H7 (cell line): ENCODE results near the gene OR13C3. TPM values are rescaled to one million over a fixed set of nuclear protein-coding genes. Genes with fewer than 3 reads are reported as not detected.
"Not testable (repeated sequence)": the region's sequence is repeated elsewhere in the genome, so short reads cannot be mapped to it uniquely, and the experiment has no call there.

Source experiments
- DNase-seq: peaks from one replicate; pipeline ENCODE4 v3.0.0; 2012
- H3K27me3 ChIP-seq: 2 replicates; pipeline ENCODE4 v1.6.0; 2011; ENCODE audit warnings: mild to moderate bottlenecking, low read length; ENCODE audit not compliant: control insufficient read depth, insufficient read depth
- H3K36me3 ChIP-seq: replicated peaks from 2 replicates; pipeline ENCODE4 v1.5.1; 2011; ENCODE audit warnings: low read length; ENCODE audit not compliant: control insufficient read depth, insufficient read depth
- H3K4me3 ChIP-seq: 2 replicates; pipeline ENCODE4 v1.5.1; 2011; ENCODE audit warnings: low read depth, mild to moderate bottlenecking, control low read depth, low read length, moderate library complexity; ENCODE audit not compliant: insufficient read depth
- total RNA-seq: library from RNA; depleted of rRNA; stranded (reverse); fragments of >200 nt; shearing (Covaris generic); gene quantifications from 2 replicates; pipeline ENCODE4 v1.2.3, GENCODE V29; 2014; rRNA removed

Gene OR13C3
- total RNA-seq: not detected in 2 replicates

DNA sequence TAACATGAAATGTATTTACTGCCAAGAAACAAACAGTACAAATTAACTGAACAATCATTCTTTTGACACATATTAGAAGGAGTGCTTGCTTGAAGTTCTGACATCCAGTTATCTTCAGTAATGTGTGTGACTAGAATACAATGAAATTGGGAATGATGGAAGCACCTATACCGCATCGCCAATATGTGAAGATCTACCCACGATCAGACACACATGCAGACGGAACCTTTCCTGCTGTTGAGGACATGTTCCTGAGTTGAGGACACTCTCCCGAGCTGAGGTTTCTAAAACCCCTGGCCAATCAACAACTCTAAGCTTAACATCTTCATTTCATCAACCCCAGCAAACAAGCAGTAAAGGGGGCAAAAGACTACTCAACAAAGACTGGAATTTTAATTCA, at the start of gene OR13C3:
TSS of gene OR13C3 (minus strand) at position 101 of the 400 bp plus-strand sequence. CDS start 133 bp downstream, outside the sequence.
- H3K36me3 ChIP-seq: no peaks in the 10 kb centered on the region
- no peak within 1 kb of the TSS for H3K4me3 ChIP-seq
- DNase-seq: no peak
- H3K27me3 ChIP-seq: no peaks in the 10 kb centered on the region

DNA sequence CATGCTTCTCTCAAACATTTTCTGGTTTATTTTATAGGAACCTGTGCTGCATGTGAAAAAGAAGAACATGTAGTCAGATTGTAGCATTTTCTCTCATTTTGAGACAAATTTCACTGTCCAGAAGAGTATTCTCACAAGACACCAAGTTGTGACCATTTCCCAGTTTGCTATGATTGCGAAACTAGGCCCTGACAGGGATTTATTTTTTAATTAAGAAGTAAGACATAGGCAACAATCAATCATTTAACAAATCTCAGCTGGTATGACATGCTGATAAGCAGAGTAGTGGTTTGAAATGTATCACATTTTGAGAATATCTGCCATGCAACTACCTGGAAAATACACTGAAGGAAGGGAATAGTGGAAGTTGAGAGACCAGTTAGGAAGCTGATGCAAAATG, 43.9 kb upstream of the OR13C3 start:
- H3K27me3 ChIP-seq: no peaks in the 10 kb centered on the region
- no peak for DNase-seq

DNA sequence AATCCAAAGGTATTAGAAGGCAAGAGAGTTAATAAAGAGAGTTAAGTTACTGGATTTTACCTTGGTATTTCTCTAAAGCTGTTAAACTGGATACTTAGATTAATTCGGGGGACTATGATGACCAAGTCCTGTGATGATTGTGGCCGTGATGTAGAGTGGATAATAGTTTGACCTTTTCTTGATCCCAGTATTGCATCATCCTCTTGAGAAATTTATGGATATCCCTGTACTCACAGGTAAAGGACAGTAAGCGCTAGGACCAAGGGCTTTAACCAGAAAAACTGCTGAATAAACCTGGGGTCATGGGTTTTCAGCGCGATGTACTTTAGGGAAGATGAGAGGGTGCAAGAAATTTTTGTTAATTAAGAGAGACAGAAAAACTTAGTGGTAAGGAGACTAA, 40.6 kb upstream of the OR13C3 start:
- Histone ChIP-seq H3K36me3 (no peaks in the 10 kb centered on the region), H3K27me3 (no peaks in the 10 kb centered on the region), H3K4me3 (no peak overlapping the region)
- DNase-seq: no peak

More for the DNA sequence above, 43.9 kb upstream of the OR13C3 start:
- H3K36me3 ChIP-seq: no peaks in the 10 kb centered on the region
- no peak overlapping the region for H3K4me3 ChIP-seq

DNA sequence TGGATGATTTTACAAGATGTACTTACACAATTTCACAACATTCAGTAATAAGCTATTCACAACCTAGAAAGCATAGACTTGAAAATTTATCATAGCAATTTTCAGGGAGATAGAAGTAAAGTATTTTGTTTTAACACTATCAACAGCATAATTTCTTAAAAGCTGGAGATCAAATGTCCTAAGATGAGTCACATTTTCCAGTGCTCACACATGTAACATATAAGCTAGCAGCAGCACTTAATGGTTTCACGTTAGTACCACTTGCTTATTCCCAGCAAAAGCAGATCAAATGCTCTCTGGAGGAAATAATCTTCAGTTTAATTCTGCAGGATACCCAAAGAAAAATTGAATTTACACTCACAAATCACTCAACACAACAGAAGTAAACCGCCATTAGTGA, 38.8 kb upstream of the OR13C3 start:
- no peaks in the 10 kb centered on the region for H3K27me3 ChIP-seq
- no peaks in the 10 kb centered on the region for H3K36me3 ChIP-seq
- no peak for DNase-seq
- H3K4me3 ChIP-seq: no peak overlapping the region

DNA sequence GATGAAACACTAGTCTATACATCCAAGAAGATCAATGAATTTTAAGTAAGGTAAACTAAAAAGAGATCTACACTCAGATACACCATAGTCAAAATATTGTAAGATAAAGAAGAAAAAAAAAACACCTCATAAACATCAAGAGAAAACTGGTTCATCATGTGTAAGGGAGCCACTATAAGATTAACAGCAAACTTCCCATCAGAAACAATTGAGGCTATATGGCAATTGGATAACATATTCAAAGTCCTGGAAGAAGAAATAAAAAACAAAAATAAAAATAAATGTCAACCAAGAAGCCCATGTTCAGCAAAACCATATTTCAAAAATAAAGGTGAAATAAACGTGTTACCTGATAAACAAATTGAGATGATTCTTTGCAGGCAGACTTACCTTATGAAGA, 36.0 kb upstream of the OR13C3 start:
- no peaks in the 10 kb centered on the region for H3K27me3 ChIP-seq
- no peaks in the 10 kb centered on the region for H3K36me3 ChIP-seq
- no peak overlapping the region for H3K4me3 ChIP-seq
- no peak for DNase-seq

DNA sequence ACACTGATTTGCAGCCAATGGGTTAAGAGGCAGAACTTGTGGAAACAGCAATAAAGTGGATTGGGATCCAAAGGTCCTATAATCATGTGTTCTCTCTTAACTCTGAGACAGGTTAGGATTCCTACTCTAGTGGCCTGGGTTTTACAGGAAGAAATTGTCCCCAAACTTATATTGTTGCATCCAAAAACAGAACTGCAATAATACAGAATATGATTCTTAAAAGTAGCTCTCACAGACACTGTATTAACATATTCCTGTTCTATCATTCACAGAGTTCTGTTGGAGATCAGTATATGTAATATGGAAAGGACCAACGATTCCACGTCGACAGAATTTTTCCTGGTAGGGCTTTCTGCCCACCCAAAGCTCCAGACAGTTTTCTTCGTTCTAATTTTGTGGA, 32.2 kb upstream of the OR13C3 start, which contains the start of gene OR13C8:
TSS of gene OR13C8 (plus strand) at position 301 of the 400 bp plus-strand sequence. CDS start at position 301, 0 bp downstream.
- no peaks in the 10 kb centered on the region for H3K27me3 ChIP-seq
- H3K36me3 ChIP-seq: no peaks in the 10 kb centered on the region
- no peak within 1 kb of the TSS for H3K4me3 ChIP-seq
- DNase-seq: no peak

DNA sequence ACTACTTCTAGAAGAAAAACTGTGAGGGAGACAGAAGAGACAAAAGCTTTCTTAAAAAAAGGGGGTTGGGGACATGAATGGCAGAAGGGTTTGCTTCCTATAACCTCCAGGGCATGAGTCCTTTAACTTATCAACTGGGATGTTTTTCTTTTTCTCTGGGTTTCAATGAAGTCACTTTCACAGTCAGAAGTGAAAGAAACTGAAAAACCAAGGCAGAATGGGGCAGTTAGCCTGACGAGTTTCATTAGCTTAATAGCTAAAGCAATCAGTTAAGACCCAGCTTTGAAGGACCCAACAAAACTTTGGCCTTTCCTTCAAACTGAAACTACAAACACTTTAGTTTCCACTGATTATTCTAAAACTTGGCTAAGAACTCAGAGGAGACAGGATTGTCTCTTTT, 27.7 kb upstream of the OR13C3 start:
- DNase-seq: no peak
- H3K4me3 ChIP-seq: no peak overlapping the region
- H3K27me3 ChIP-seq: no peaks in the 10 kb centered on the region
- H3K36me3 ChIP-seq: no peaks in the 10 kb centered on the region

DNA sequence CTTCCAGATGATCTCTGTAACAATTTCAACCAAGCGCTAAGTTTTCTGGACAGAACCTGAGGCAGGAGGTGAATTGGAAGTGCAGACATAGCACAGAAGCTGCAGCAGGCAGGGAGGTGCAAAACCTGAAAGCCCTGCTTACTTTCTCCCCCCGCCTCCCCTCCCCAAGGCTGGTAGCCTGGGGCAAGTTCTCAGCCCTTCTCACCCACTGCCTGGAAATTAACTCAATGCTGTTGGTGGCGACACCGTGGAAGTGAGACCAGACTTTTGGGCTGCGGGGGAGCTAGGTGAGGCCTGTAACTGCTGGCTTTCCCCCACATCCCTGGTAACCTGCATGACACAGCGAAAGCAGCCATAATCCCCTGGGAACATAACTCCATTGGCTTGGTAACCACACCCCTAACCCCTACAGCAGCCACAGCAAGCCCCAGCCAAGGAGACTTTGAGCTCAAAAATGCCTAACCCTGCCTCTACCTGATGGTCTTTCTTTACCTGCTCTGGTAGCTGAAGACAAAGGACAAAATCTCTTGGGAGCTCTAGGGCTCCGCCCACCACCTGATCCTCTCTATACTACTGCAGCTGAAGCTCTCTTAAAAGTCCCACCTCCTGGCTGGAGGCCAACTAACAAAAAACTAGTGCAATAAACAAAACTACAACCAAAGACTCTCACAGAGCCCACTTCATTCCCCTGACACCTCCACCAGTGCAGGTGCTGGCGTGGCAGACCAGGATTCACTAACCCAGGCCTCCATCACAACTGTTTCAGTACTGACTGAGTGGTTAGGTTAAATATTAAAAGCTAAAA, 20.4 kb upstream of the OR13C3 start:
- Histone ChIP-seq H3K4me3 (no peak overlapping the region), H3K27me3 (no peaks in the 10 kb centered on the region), H3K36me3 (no peaks in the 10 kb centered on the region)
- DNase-seq: no peak

DNA sequence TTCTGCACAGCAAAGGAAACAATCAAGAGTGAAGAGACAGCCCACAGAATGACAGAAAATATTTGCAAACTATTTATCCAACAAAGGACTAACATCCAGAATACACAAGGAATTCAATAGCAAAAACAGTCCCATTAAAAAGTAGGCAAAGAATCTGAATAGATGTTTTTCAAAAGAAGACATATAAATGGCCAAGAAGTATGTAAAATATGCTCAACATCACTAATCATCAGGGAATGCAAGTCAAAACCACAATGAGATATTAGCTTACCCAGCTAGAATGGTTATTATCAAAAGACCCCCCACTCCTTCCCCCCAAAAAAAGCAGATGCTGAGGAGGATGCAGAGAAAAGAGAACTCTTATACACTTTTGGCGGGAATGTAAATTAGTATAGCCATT, 18.9 kb upstream of the OR13C3 start:
- DNase-seq: no peak
- Histone ChIP-seq H3K27me3 (no peaks in the 10 kb centered on the region), H3K4me3 (no peak overlapping the region), H3K36me3 (no peaks in the 10 kb centered on the region)

DNA sequence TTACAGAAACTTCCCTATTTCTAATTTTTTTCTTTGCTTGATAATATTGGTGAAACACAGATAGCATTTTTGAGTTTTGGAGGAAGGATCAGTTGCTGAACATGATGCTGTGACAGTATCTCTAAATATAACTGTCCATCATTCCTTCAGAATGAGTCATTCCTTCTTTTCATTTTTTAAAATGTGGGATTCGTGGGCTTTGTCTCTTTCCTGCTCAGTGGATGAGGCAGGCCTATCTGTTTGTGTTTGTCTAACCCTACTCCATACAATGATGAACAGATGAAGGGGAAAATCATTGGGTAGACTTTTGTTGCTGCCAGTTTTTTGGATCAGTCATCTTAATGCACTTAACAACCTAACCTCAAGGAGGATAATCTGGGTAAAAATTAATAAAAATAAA, 16.6 kb upstream of the OR13C3 start:
- H3K27me3 ChIP-seq: no peaks in the 10 kb centered on the region
- no peak for DNase-seq
- H3K36me3 ChIP-seq: no peaks in the 10 kb centered on the region
- no peak overlapping the region for H3K4me3 ChIP-seq

DNA sequence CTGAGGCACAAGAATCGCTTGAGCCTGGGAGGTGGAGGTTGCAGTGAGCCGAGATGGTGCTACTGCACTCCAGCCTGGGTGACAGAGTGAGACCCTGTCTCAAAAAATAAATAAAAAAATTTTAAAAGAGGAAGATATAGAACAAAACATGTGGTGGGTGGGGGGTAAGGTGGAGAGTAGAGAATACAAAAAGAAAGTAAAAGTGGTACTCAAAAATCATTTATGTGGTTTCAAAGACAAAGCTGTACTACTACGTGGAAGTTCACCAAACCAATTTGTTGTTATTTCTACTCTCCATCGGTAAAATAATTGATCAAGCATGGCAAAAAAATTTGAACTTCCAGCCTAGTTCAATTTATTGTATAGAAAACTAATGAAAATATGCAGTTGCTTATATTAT, 8.0 kb upstream of the OR13C3 start:
- no peaks in the 10 kb centered on the region for H3K27me3 ChIP-seq
- no peak overlapping the region for H3K4me3 ChIP-seq
- DNase-seq: no peak
- no peaks in the 10 kb centered on the region for H3K36me3 ChIP-seq

DNA sequence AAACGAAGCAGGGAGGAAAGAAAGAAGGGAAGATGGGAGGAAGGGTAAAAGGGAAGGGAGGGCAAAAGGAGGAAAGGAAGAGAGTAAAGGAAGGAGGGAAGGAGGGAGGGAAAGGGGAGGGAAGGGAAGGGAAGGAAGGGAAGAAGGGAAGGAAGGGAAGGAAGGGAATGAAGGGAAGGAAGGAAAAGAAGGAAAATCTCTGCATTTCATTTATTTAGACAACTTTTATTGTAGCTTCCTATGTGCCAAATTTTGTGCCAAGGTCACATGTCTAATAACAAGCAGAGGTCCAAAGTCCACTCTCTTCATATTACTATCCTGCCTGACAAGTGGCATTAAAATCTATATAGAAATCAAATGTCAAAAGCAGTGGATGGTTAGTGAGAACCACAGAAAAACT, 2.6 kb upstream of the OR13C3 start:
- no peak for DNase-seq
- Histone ChIP-seq H3K36me3 (no peaks in the 10 kb centered on the region), H3K27me3 (no peaks in the 10 kb centered on the region), H3K4me3 (no peak overlapping the region)

DNA sequence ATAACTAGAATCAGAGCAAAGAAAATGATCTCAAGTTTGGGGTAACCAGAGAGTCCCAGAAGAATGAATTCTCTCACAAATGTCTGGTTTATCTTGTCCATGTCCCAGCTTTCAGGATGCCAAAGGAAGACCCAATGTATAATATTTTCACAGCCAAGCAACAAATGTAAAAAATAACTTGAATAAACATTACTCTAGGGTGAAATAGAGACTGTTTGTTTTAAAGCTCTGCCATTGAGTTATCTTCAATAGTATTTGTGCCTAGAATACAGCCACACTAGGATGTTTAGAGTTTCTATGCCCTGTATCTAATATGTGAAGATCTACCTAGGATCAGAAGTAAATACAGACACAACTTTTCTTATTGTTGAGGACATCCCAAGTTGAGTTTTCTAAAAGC, 9.5 kb downstream of the OR13C3 start, which contains the start of gene OR13C4:
TSS of gene OR13C4 (minus strand) at position 101 of the 400 bp plus-strand sequence. CDS start at position 101, 0 bp downstream.
- Histone ChIP-seq H3K27me3 (no peaks in the 10 kb centered on the region), H3K36me3 (no peaks in the 10 kb centered on the region), H3K4me3 (no peak within 1 kb of the TSS)
- no peak for DNase-seq

DNA sequence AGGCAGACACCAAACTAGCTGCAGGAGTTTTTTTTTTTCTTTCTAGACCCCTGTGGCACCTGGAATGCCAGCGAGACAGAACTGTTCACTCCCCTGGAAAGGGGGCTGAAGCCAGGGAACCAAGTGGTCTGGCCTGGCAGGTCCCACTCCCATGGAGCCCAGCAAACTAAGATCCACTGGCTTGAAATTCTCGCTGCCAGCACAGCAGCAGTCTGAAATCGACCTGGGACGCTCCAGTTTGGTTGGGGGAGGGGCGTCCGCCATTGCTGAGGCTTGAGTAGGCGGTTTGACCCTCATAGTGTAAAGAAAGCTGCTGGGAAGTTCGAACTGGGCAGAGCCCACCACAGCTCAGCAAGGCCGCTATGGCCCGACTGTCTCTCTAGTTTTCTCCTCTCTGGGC, 16.4 kb downstream of the OR13C3 start:
- not testable (repeated sequence) for H3K36me3 ChIP-seq, DNase-seq, H3K27me3 ChIP-seq, H3K4me3 ChIP-seq

DNA sequence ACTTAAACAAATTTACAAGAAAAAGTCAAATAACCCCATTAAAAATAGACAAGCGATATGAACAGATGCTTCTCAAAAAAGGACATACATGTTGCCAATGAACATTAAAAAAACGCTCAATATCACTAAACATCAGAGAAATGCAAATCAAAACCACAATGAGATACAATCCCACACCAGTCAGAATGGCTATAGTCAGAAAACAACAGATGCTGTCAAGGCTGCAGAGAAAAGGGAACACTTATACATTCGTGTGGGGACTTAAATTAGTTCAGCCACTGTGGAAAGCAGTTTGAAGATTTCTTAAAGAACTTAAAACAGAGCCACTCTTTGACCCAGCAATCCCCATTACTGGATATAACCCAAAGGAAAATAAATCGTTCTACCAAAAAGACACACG, 21.8 kb downstream of the OR13C3 start:
- Histone ChIP-seq H3K36me3 (no peaks in the 10 kb centered on the region), H3K4me3 (no peak overlapping the region), H3K27me3 (no peaks in the 10 kb centered on the region)
- DNase-seq: no peak
